Measurements from ENCODE around the gene KRTAP9-7. TPM values are rescaled to one million over a fixed set of nuclear protein-coding genes. Genes with fewer than 3 reads are reported as not detected.
"Not testable (repeated sequence)": the region's sequence is repeated elsewhere in the genome, so short reads cannot be mapped to it uniquely, and the experiment has no call there.

KRTAP9-7 gene
- total RNA-seq, 2 experiments from 2014 or later = not detected

DNA sequence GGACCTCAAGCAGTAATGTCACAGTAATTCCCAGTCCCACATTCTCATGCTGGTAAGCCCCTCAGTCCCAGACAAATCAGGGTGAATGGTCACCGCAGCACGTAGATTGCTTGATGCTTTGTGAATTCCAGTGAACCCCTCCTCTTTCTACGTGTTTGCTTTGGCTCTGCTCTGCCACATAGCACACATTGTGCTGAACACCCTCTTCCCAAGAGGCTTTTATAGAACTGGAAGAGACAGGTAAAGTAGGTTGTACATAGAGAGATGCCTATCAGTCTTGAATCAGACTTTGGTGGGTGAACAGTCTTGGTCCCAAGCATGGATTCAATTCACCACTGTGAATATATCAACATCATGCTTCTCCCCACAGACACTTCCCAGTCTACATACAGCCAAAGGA is 10.9 kb upstream of the KRTAP9-7 start:
- no peaks in the 10 kb centered on the region for H3K9me3 Mint-ChIP-seq
- CTCF ChIA-PET = no interaction called here
- peaks cover 12% of the 10 kb centered on the region for H3K27me3 Mint-ChIP-seq
- Histone ChIP-seq H3K4me1 (ENCODE audit: insufficient read depth, low read length) (no peaks in the 10 kb centered on the region), H3K4me3 (ENCODE audit: low read length) (no peak overlapping the region), H3K27me3 (ENCODE audit: control insufficient read depth in 1 of 2, insufficient read depth in 2 of 2, low read length in 2 of 2) (no peaks in the 10 kb centered on the region), H3K27ac (ENCODE audit: low read depth in 1 of 2, low read length in 2 of 2) (no peak overlapping the region), H3K9me3 (ENCODE audit: control insufficient read depth in 1 of 2, insufficient read depth in 1 of 2, low read length in 2 of 2) (no peaks in the 10 kb centered on the region), H3K36me3 (ENCODE audit: insufficient read depth, low read length) (no peaks in the 10 kb centered on the region)
- H3K36me3 Mint-ChIP-seq (ENCODE audit: low read depth) = no peaks in the 10 kb centered on the region
- POLR2A ChIA-PET = no interaction called here
- no peak overlapping the region for H3K4me3 Mint-ChIP-seq
- H3K4me1 Mint-ChIP-seq (ENCODE audit: low read depth) = peaks cover 31% of the 10 kb centered on the region
- no peak for ATAC-seq (ENCODE audit: poor library complexity)
- DNase-seq = no peak
- TF ChIP-seq, protein P1, sequence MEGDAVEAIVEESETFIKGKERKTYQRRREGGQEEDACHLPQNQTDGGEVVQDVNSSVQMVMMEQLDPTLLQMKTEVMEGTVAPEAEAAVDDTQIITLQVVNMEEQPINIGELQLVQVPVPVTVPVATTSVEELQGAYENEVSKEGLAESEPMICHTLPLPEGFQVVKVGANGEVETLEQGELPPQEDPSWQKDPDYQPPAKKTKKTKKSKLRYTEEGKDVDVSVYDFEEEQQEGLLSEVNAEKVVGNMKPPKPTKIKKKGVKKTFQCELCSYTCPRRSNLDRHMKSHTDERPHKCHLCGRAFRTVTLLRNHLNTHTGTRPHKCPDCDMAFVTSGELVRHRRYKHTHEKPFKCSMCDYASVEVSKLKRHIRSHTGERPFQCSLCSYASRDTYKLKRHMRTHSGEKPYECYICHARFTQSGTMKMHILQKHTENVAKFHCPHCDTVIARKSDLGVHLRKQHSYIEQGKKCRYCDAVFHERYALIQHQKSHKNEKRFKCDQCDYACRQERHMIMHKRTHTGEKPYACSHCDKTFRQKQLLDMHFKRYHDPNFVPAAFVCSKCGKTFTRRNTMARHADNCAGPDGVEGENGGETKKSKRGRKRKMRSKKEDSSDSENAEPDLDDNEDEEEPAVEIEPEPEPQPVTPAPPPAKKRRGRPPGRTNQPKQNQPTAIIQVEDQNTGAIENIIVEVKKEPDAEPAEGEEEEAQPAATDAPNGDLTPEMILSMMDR (IDR thresholded peaks at IDR 0.05) = no peak
- intact Hi-C loops (cut with DNase I, micrococcal nuclease) = no loop called here
- no peak overlapping the region for H3K27ac Mint-ChIP-seq

GRCh38 chr17:41265078-41265477 is 10.4 kb upstream of the KRTAP9-7 start, which contains the start of gene KRTAP9-6:
Gene KRTAP9-6, plus strand, starts transcription at chr17:41265378. Its CDS starts 0 bp downstream, at chr17:41265378.
- H3K4me3 ChIP-seq (ENCODE audit: low read length) = no peak within 1 kb of the TSS
- H3K27me3 ChIP-seq (ENCODE audit: control insufficient read depth in 1 of 2, insufficient read depth in 2 of 2, low read length in 2 of 2) = no peaks in the 10 kb centered on the region
- intact Hi-C loops (cut with DNase I, micrococcal nuclease) = no loop called here
- Mint-ChIP-seq H3K4me1 (ENCODE audit: low read depth) (peaks cover 29% of the 10 kb centered on the region), H3K4me3 (no peak within 1 kb of the TSS), H3K27ac (no peak within 1 kb of the TSS), H3K36me3 (ENCODE audit: low read depth) (no peaks in the 10 kb centered on the region), H3K9me3 (no peaks in the 10 kb centered on the region), H3K27me3 (peaks cover 10% of the 10 kb centered on the region)
- no peaks in the 10 kb centered on the region for H3K36me3 ChIP-seq (ENCODE audit: insufficient read depth, low read length)
- no peak for DNase-seq
- no peak within 1 kb of the TSS for H3K27ac ChIP-seq (ENCODE audit: low read depth in 1 of 2, low read length in 2 of 2)
- no peaks in the 10 kb centered on the region for H3K9me3 ChIP-seq (ENCODE audit: control insufficient read depth in 1 of 2, insufficient read depth in 1 of 2, low read length in 2 of 2)
- ATAC-seq (ENCODE audit: poor library complexity) = no peak
- POLR2A ChIA-PET = no interaction called here
- TF ChIP-seq, protein P1 (IDR thresholded peaks at IDR 0.05) = no peak
- CTCF ChIA-PET = no interaction called here
- H3K4me1 ChIP-seq (ENCODE audit: insufficient read depth, low read length) = no peaks in the 10 kb centered on the region

GRCh38 chr17:41267711-41268110 is 7.8 kb upstream of the KRTAP9-7 start:
- CTCF ChIA-PET = no interaction called here
- Histone ChIP-seq H3K4me1 (ENCODE audit: insufficient read depth, low read length) (no peaks in the 10 kb centered on the region), H3K4me3 (ENCODE audit: low read length) (no peak overlapping the region), H3K27ac (ENCODE audit: low read depth in 1 of 2, low read length in 2 of 2) (no peak overlapping the region), H3K9me3 (ENCODE audit: control insufficient read depth in 1 of 2, insufficient read depth in 1 of 2, low read length in 2 of 2) (no peaks in the 10 kb centered on the region), H3K36me3 (ENCODE audit: insufficient read depth, low read length) (no peaks in the 10 kb centered on the region), H3K27me3 (ENCODE audit: control insufficient read depth in 1 of 2, insufficient read depth in 2 of 2, low read length in 2 of 2) (no peaks in the 10 kb centered on the region)
- Mint-ChIP-seq H3K4me3 (no peak overlapping the region), H3K9me3 (no peaks in the 10 kb centered on the region), H3K27ac (no peak overlapping the region), H3K36me3 (ENCODE audit: low read depth) (no peaks in the 10 kb centered on the region), H3K4me1 (ENCODE audit: low read depth) (peaks cover 8% of the 10 kb centered on the region), H3K27me3 (peaks cover 7% of the 10 kb centered on the region)
- ATAC-seq (ENCODE audit: poor library complexity) (no peak), DNase-seq (no peak)
- POLR2A ChIA-PET = no interaction called here
- intact Hi-C loops (cut with DNase I, micrococcal nuclease) = no loop called here
- TF ChIP-seq, protein P1 (IDR thresholded peaks at IDR 0.05) = no peak

- H3K4me1 Mint-ChIP-seq (ENCODE audit: low read depth); H3K4me3 ChIP-seq (ENCODE audit: low read length); H3K4me1 ChIP-seq (ENCODE audit: insufficient read depth, low read length); H3K4me3 Mint-ChIP-seq; CTCF ChIA-PET; H3K9me3 ChIP-seq (ENCODE audit: control insufficient read depth in 1 of 2, insufficient read depth in 1 of 2, low read length in 2 of 2); H3K36me3 ChIP-seq (ENCODE audit: insufficient read depth, low read length); H3K9me3 Mint-ChIP-seq; H3K27ac ChIP-seq (ENCODE audit: low read depth in 1 of 2, low read length in 2 of 2); intact Hi-C loops (cut with DNase I, micrococcal nuclease); H3K27me3 Mint-ChIP-seq; POLR2A ChIA-PET; ATAC-seq (ENCODE audit: poor library complexity); DNase-seq; H3K27ac Mint-ChIP-seq; H3K27me3 ChIP-seq (ENCODE audit: control insufficient read depth in 1 of 2, insufficient read depth in 2 of 2, low read length in 2 of 2); H3K36me3 Mint-ChIP-seq (ENCODE audit: low read depth): not testable (repeated sequence)
Observed at GRCh38 chr17:41271323-41271722, 4.2 kb upstream of the KRTAP9-7 start.
